DLD1 (cell line): ENCODE measurements around the gene PC.

ENCODE experiments used
- in situ Hi-C: cut with HindIII; loops from 2 replicates; pipeline ENCODE4 v1.10.0; 2017; ENCODE audit warnings: low sequenced_read_pairs

PC gene

DNA sequence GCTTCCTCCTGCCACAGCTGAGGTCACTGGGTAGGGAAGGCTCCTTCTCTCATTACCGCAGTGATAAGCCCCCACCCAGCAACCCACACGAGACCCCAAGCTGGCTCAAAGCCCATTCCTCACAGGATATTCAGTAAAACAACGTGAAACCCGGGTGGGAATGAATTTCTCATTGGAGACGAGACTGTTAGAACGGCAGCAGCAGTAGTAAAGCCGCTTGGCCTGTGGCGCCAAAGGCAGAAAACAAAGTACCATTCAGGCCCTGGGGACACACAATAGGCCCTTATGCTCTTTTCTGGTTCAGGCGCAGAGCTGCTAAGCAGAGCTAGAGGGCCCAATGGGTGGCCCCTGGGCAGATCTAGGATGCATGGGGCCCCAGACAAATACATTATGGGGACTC is 45.3 kb downstream of the PC start:
- in situ Hi-C loops: no loop called here

DNA sequence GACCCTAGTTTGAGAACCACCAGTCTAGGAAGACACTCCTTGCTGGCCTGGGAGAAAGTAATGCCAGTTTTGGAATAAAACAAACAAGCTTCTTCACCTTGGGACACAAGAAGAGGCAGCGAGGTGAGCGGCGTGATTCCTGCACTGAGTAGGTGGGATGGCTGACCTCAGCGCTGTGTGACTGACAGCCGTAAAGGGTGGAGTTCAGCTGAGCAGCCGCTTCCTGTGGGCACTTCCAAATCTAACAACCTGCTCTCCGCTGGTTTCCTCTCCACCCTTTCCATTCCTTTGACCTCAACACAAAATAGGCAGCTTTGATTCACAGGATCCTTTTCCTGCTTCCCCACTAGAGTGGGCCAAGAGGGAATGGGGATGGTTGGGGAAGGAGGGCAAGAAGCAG is 45.8 kb downstream of the PC start:
- in situ Hi-C loops: no loop called here

DNA sequence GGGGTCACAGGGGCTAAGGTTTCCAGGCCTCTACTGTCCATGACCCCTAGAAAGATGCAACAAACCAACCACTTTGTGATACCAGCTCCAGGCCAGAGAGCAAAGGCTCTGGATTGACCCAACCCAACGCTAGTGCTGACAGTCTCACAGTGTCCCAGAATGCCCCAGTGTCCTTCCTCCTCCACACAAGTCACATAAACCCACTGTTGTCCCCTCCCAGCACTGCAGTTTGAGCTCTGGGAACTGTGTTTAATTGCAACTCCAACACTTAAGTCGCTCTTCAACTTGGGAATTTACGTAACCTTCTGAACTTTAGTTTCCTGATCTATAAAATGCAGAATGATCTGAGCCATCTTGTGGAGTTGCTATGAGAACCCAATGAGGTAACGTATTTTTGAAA is 47.5 kb downstream of the PC start:
- in situ Hi-C loops: no loop called here

DNA sequence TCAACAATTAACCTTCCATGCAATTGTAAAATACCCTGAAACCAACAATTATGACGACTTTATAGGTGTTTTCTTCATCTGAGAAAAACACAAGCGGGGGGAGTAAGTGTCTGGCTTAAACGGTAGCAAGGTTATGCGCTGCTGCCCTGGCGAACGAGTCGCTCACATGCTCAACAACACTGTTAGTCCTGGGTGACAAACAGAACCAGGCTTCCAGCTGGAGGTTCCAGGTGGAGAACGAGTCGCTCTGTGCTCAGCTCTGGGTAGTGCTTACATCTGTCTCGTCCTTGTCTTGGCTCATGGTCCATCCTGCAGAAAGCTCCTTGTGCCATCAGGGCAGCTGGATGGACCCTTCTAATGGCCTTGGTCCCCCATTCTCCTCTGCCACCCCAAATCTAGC is 48.2 kb downstream of the PC start:
- in situ Hi-C loops: no loop called here

DNA sequence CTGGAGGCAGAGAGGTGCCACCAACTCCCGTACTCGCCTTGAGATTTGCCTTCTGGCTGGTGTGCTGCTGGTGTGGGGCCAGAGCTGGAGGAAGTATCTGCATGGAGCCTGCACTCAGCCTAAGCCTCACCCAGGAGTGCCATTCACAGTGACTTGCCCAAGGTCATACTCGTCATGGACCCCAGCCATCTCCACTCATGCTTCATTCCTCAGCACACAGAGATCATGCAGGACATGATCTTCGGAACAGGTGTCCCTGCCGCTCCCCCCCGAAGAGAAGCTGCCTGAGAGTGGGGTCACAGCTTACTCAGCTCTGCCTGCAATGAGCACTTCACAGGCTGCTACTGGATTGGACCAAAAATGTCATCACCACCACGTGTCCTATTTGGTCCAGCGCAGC is 49.0 kb downstream of the PC start:
- in situ Hi-C loops: no loop called here

DNA sequence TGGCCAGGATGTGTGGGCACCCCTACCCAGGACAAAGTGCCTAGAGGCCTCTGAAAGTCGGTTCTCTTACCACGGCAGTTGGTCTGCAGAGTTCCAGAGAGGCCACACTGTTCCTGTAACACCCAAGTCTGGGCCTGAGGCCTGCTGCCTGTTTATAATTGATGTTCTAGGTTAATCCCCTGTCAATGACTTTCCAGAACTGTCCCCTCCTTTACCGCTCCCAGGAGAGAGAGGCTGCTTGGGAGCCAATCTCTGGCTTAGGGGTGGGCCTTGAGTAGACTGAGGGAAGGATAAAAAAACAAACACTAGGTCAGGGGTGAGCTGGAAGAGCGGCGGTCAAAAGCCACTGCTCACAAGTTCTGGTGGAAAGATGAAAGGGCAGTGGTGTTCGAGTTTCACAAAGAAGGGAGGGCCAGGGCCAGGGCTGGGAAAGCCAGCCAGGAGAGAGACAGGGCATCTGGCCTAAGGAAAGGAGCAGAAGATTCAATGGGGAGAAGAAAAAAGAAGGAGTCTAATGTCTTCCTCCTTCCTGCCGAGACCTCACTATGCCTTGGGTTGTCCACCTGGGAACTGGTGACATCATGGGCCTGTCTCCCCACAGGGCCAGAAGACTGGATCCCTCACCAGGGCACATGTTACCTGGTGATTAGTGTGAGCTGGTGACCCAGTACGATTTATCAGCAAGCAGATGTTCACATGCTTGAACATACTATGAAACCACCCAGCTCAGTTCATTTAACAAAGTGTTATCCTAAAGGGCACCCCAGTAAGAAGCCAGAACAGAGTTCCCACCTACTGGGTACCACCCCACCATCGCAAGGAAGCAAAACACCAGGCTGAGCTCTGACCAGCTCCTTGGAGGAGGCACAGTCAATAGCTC is 50.2 kb downstream of the PC start:
- in situ Hi-C loops: no loop called here

DNA sequence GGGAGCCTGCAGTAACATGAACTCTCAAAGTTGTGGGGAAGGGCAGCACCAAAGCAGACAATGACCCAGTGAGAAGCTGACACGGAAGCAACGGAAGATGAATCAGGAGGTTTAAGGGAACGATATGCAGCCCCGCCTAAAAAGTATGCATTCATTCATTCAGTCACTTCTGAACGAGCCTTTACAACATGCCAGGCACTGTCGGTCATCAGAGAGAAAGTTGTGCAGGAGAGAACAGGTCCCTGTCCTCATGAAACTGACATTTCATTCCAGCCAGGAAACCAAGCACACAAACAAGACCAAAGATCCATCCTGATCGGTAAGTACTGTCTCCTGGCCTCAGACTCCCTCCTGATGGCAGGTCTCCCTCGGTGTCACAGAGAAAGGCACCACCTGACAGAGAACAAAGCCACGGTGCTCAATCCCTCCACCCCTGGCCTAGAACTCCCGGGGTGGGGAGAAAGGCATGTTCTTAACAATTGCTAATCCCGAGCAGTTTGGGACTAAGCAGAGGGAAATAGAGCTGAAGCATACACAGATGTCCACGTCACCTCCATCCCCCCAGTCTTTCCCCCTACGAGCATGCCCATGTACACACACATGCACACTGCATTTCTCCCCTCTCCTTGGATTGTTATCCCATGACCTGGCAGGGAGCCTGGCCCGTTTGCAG is 52.0 kb downstream of the PC start:
- in situ Hi-C loops: no loop called here

DNA sequence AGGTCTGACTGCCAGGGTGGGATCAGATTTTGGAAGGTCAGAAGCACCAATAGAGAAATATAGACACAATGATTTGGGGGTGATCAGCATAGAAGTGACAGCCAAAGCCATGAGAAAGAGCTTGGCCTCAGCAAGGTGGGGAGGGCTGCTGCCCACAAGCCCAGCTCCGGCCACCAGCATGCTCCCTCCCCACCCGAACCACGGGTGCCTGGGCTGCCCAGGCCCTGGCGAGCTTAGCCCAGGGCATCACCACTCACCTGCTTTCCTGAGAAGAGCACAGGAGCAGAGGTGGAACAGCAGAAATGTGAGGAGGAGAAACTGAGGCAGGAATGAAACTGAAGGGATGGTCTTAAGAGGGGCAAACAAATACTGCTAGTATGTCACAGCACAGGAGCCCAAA is 52.6 kb downstream of the PC start:
- in situ Hi-C loops: no loop called here

DNA sequence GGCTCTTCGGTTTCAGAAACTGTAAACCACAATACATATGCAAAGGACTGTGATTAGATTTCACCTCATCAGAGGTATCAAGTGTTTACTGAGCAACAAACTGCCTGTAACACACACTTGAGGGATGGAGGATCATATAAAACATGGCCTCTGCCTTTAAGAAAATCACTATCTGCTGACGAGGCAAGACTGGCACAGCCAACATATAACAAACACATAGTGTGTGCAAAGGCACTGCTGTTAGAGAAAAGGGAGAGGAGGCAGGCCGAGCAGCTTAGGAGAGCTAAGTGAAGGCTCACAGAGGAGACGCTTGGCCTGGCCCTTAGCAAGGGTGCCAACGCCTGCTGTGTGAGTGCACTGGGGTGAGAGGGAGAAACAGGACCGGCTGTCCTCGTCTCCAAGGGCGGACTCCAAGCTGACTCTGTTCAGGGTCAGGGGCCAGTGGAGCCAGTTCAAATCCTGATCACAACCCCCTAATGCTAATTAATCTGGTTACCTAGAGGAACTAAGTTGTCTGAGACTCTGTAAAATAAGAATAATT is 53.1 kb downstream of the PC start:
- in situ Hi-C loops: no loop called here

DNA sequence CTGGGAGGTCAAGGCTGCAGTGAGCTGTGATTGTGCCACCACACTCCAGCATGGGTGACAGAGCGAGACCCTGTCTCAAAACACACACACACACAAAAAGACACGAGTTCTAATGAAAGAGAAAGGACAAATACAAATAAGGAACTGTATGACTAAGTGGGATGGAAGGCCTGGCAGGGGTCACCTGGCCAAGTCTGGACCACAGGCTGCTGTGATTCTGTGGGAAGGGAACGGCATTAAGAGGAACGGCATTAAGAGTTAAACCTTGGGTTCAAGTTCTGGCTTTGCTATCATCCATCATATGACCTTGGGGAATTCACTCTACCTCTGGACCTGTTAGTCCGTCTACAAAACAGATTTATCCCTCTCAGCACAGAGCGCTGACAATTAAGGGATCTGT is 53.6 kb downstream of the PC start:
- in situ Hi-C loops: no loop called here

DNA sequence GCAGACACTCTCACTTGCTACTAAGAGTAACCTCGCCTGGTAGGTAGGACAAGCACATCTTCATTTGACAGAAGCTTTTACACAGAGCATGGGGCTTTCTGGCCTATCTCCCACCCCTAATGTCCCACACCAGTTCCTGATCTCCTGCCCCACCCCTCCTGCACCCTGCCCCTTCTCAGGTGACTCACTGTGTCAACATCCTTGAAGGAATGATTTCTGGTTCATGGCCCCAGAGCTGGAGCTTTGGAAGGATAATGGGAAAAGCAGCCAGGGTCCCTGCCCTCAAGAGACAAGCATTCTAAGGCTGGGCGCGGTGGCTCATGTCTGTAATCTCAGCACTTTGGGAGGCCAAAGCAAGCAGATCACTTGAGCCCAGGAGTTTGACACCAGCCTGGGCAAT is 54.1 kb downstream of the PC start:
- in situ Hi-C loops: no loop called here

DNA sequence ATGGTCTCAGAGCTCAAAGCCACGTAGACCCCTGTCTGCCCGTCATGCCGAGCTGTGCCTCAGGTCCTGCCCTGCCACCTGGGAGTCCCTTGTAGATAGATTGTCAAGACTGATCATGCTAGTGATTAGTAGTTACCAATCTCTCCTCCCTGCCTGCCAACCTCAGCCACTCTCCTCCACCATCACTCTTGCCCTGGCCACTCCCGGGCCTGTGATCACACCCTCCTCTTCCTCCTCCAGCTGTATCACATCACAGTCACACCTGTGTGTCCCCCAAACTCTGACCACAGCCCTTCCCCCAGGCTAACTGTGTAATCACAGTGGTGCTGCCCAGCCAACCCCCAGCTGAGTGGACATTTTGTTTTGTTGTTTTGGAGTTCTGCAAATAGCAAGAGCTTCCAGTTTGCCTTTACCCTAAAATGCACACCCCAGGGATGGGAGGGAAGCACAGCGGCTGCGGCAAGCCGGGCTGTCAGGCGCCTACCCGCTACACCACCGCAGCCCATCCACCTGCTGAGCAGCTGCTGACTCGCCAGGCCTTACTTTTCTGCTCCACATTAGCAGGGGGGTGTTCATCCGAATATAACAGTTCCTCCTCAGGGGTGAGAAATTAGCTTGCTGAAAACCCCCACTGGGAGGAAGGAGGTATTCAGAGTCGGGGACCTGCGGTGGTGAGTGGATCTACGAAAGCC is 55.6 kb downstream of the PC start:
- in situ Hi-C loops: no loop called here

DNA sequence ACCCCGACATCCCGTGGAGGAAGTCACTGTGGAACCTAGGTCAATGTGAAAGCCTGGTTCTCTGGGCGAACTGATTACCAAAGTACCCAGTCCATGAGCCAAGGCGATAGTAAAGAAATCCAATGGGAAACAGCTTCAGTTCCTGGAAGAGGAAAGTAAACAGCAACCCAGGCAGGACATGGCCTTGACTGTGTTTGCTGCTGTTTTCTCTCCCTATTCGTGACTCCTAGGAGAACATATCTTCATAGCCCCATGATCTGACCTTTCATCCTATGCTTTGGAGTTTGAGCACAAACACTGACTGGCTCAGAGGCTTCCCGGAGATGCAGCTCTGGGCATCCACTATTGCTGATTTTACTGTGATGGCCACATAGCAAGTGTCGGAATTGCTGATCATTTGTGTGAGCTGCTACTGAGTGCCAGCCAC is 56.2 kb downstream of the PC start:
- in situ Hi-C loops: no loop called here

DNA sequence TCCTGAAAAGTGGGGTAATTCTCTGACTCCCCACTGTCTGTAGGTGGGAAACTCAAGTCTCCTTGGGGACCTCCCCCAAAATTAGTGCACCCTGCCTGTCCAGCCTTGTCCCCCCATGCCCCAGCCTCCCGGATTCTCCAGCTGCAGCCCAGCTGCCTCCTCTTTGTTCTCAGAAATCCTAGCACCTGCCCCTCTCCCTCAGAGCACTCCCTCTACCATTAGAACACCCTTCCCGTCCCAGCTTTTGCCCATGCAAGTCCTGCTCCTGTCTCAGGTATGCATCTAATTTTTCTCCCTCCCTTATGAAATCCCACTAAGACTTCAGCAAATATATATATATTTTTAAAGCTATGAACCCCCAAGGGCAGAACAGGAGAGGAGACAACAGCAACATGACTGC is 64.0 kb downstream of the PC start:
- in situ Hi-C loops: no loop called here

DNA sequence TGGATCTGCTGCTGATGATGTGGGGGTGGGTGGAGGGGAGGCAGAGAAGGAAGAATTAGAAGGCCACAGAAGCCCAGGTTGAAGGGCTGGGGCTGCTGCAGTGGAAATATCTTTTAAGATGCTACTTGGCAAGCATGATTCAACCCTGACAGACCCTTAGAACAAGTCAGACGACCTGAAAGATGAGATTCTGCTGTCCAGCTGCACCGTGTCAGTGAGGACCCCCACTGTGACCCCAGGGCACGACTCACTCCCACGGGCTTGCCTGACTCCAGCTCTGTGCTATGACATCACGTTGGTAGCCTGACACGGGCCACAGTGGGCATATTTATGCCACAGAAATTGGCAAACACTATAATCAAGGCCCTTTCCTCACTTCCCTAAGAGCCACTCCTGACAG is 65.3 kb downstream of the PC start:
- in situ Hi-C loops: no loop called here

DNA sequence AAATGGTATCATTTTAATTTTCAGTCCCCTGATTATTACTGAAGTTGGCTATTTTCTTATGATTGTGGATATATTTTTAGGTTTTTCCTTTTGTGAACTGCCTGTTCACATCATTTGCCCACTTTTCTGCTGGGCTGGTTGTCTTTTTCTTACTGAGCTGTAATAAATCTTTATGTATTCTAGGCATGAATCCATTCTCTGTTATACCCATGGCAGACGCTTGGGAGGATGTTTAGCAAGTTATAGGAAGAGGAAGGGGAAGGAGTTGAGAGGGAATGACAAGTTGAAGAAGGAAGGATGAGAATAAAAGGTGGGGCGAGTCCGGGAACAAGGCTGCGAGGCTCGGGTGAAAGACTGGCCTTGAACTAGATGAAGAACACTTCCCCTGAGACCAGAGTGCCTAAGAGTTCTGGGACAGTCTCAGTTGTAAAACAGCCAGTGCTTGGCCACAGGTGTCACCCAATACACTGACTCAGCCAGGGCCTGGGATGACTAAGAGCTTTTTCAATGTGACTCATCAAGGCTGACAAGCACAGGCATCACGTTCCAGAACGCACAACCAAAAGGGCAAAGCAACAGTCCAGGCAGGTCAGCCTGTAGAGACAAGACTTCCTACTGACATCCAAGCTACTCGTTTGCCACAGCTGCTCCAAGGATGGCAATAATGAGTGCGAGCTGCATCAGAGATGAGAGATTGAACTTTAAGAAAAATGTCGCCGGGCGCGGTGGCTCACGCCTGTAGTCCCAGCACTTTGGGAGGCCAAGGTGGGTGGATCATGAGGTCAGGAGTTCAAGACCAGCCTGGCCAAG is 66.1 kb downstream of the PC start:
- in situ Hi-C loops: no loop called here

DNA sequence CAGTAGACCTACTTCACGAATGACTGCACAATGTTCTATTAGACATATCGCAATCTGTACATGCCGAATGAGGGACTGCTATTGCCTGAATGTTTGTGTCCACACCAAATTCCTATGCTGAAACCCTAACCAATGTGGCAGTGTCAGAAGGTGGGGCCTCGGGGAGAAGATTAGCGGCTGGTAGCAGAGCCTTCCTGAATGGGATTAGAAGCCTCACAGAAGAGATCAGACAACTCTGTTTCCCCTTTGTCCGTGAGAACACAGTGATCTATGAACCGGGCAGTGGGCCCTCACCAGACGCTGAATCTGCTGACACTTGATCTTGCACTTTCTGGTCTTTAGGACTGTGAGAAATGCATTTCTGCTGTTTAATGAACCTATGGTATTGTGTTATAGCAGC is 68.2 kb downstream of the PC start:
- in situ Hi-C loops: no loop called here

DNA sequence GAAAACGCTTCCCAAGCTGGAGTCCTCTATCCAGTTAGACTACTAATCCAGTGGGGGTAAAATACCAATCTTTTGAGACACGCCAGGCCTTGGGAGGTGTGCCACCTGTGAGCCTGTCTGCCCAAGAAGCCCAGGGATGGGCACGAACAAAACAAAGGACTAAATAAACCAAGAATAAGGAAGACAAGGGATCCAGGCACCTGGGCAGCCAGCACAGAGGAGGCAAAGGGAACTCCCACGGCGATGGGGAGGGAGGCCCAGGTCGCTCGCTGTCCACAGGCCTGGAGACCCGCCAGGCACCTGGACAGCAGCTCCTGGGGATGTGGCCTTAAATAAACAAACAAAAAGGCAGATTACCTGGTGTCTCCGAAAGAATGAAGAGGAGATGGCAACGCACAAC is 69.9 kb downstream of the PC start:
- in situ Hi-C loops: no loop called here

DNA sequence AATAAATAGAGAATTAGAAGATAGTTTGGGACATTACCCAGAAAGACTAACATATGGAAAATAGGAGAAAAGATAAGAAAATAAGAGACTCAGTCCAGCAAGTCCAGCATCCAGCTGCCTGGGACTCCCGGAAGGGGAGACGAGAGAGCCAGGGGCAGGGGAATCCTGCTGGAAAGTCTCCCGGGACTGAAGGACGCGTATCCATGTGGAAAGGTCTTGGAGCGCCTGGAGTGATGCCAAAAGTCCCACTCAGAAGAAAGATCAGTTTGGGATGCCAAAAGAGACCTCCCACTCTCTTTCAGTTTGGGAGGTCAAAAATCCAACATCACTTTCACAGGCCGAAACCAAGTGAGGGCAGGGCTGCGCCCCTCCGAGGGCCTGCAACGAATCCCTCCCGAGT is 70.7 kb downstream of the PC start:
- in situ Hi-C loops: no loop called here

DNA sequence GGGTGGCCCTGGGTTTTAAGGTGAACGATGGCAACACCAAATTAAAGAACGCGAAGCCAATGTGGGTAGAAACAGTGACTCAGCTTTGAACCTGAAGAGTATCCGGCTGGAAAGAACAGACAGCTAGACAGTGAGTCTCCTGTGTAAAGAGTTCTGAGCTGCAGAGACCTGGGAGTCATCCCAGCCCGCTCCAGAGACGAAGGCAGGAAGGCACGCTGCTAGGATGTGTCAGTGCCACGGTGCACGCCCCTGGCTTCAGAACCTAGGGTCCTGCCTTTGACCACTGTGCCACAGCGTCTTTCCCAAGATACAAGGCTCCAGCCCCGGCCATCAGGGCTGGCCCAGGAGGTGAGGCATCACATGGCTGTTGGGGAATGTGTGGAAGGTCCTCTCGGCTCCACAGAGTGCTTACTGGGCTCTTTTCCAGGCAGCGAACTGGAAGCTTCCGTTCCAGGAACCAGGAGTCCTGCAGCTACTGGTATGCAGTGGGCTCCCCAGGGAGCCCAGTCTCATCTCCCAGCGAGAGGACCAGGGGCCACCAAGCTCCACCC is 71.4 kb downstream of the PC start:
- in situ Hi-C loops: no loop called here
